HepG2 (cell line): ENCODE results near the gene C19orf33. TPM values are rescaled to one million over a fixed set of nuclear protein-coding genes. Genes with fewer than 3 reads are reported as not detected.
A peak's percentile ranks its signal among the peaks of the same experiment; 100 is the strongest.

Source experiments
- ATAC-seq: fragments of 200-7000 bp; cut with Tn5 transposase; 3 replicates; pipeline ENCODE4 v1.9.1; 2020; ENCODE audit warnings: mild to moderate bottlenecking, moderate library complexity
- BruUV-seq: library from RNA; stranded (reverse); fragments of 400-500 nt; replicated peaks from 2 replicates; lab custom pipeline; 2021; lab: Mats Ljungman, UMichigan
- CTCF ChIA-PET: fragments of 300-600 bp; formaldehyde crosslinking; extraction: SDS; loops from one replicate; lab custom pipeline; 2021; ENCODE audit warnings: low total read pairs, inconsistent platforms, low intra/inter-chr PET ratio; lab: Yijun Ruan, JAX
- POLR2A ChIA-PET: fragments of 350-600 bp; sonication (Branson Sonifier 250); formaldehyde crosslinking; loops from one replicate; lab custom pipeline; 2020; ENCODE audit warnings: antibody characterized with exemption, inconsistent platforms; lab: Yijun Ruan, JAX
- DNase-seq: peaks from one replicate; pipeline ENCODE4 v3.0.0-alpha.2; 2015; ENCODE audit warnings: low spot score
- FAIRE-seq: peaks from 3 replicates; lab custom pipeline; 2011; peaks lifted over from hg19 to GRCh38; lab: Jason Lieb, UNC
- H2AFZ ChIP-seq: one replicate; pipeline ENCODE4 v1.6.1; 2011; ENCODE audit warnings: low read length, inconsistent platforms
- H3K27ac ChIP-seq: fragments of 300-600 bp; 3 replicates; pipeline ENCODE4 v1.8.0; 2011; ENCODE audit warnings: mixed run types, mild to moderate bottlenecking, mixed read lengths, low read length, inconsistent platforms; ENCODE audit not compliant: insufficient read depth; ENCODE audit errors: extremely low read length
- H3K27me3 ChIP-seq, 2 experiments: fragments of 200-600 bp in 1 of 2; 2 replicates in 1 of 2; 3 replicates in 1 of 2; pipeline versions ENCODE4 v1.6.0 to v1.8.0; 2011; ENCODE audit warnings: low read length in 2 of 2, mild to moderate bottlenecking in 2 of 2, moderate library complexity in 2 of 2, inconsistent platforms in 1 of 2; ENCODE audit not compliant: insufficient read depth in 2 of 2, control insufficient read depth in 1 of 2
- H3K36me3 ChIP-seq, 2 experiments: fragments of 200-600 bp in 1 of 2; replicated peaks in 1 of 2; 2 replicates in 1 of 2; 3 replicates in 1 of 2; pipeline versions ENCODE4 v1.5.1 to v1.8.0; 2011; ENCODE audit warnings: low read length in 2 of 2, inconsistent platforms in 1 of 2; ENCODE audit not compliant: insufficient read depth in 2 of 2, control insufficient read depth in 1 of 2
- H3K4me1 ChIP-seq: 2 replicates; pipeline ENCODE4 v1.5.1; 2012; ENCODE audit warnings: low read length, inconsistent platforms; ENCODE audit not compliant: insufficient read depth
- H3K4me2 ChIP-seq: 2 replicates; pipeline ENCODE4 v1.6.0; 2011; ENCODE audit warnings: low read depth, low read length, inconsistent platforms
- H3K4me3 ChIP-seq, 3 experiments: fragments of 200-600 bp in 1 of 3; sonication (generic), shearing (Covaris generic) in 1 of 3; replicated peaks in 1 of 3; 2 replicates each; pipeline ENCODE4 v1.5.1; 2011 to 2016; ENCODE audit warnings: low read length in 3 of 3, inconsistent platforms in 2 of 3, low read depth in 2 of 3, mild to moderate bottlenecking in 2 of 3, control low read depth in 1 of 3, mixed read lengths in 1 of 3; ENCODE audit not compliant: insufficient read depth in 1 of 3
- H3K79me2 ChIP-seq: one replicate; pipeline ENCODE4 v1.6.1; 2011; ENCODE audit warnings: low read length, inconsistent platforms; ENCODE audit not compliant: insufficient read depth
- H3K9ac ChIP-seq: 2 replicates; pipeline ENCODE4 v1.6.0; 2011; ENCODE audit warnings: mild to moderate bottlenecking, low read depth, low read length, inconsistent platforms; ENCODE audit not compliant: insufficient read depth
- H3K9me3 ChIP-seq: 2 replicates; pipeline ENCODE4 v1.5.1; 2012; ENCODE audit warnings: mild to moderate bottlenecking, low read length
- H4K20me1 ChIP-seq: 2 replicates; pipeline ENCODE4 v1.6.0; 2011; ENCODE audit warnings: inconsistent platforms, mild to moderate bottlenecking, low read length, moderate library complexity; ENCODE audit not compliant: insufficient read depth
- HNRNPLL ChIP-seq: fragments of 200-400 bp; formaldehyde crosslinking; IDR thresholded peaks from 2 replicates; pipeline ENCODE4 v1.6.1; 2017; ENCODE audit warnings: mild to moderate bottlenecking, low read depth, low read length; ENCODE audit not compliant: poor library complexity, severe bottlenecking
- KMT2B ChIP-seq: IDR thresholded peaks from 2 replicates; pipeline ENCODE4 v1.6.1; 2016; ENCODE audit warnings: missing genetic modification reagents, missing compliant biosample characterization
- PATZ1 ChIP-seq: sonication (generic); formaldehyde crosslinking; IDR thresholded peaks from 2 replicates; pipeline ENCODE4 v1.4.0; 2020; ENCODE audit warnings: missing genetic modification reagents
- ZNF687 ChIP-seq: sonication (generic); formaldehyde crosslinking; IDR thresholded peaks from 2 replicates; pipeline ENCODE4 v1.5.1; 2020; ENCODE audit warnings: mild to moderate bottlenecking, missing genetic modification reagents, moderate library complexity
- ZNF777 ChIP-seq: sonication (generic); formaldehyde crosslinking; IDR thresholded peaks from 2 replicates; pipeline ENCODE4 v1.4.0; 2020; ENCODE audit warnings: missing genetic modification reagents
- ZNF800 ChIP-seq: sonication (generic); formaldehyde crosslinking; IDR thresholded peaks from 2 replicates; pipeline ENCODE4 v1.4.0; 2020; ENCODE audit warnings: missing genetic modification reagents
- WGBS: methylation state at CpG from one replicate; pipeline ENCODE4 v1.1.6; 2017; ENCODE audit warnings: low lambda C conversion rate; 5-methylcytosine and 5-hydroxymethylcytosine counted together
- in situ Hi-C: cut with HindIII; loops from 2 replicates; pipeline ENCODE4 v1.10.0; 2017; ENCODE audit warnings: low pct_unique_long_range_greater_than_20kb; ENCODE audit not compliant: extremely low pct_ligation_motif_present
- intact Hi-C: fragments of 100-400 bp; cut with micrococcal nuclease; formaldehyde crosslinking; loops from one replicate; pipeline ENCODE4 v1.10.0; 2022; ENCODE audit not compliant: unreplicated experiment
- polyA plus RNA-seq, 8 experiments: library from polyadenylated mRNA; depleted of rRNA in 3 of 8; stranded (reverse) in 7 of 8; unstranded in 1 of 8; fragments of >200 nt; fragmentation: Illumina TruSeq in 4 of 8; extraction: Trizol in 4 of 8; gene quantifications; 2 replicates each; pipeline versions ENCODE4 v1.2.1 to v1.2.3, GENCODE V29; 2011 to 2016; ENCODE audit warnings: low read depth in 4 of 8, missing spikeins in 1 of 8, mixed read lengths in 1 of 8; ENCODE audit not compliant: insufficient read depth in 1 of 8
- total RNA-seq, 5 experiments: library from RNA; depleted of rRNA; stranded (reverse); fragments of >200 nt; fragmentation: Illumina TruSeq; extraction: Trizol; gene quantifications; 2 replicates each; pipeline ENCODE4 v1.2.3, GENCODE V29; 2016; ENCODE audit warnings: low read depth in 1 of 5
- TF ChIP-seq, protein P1 (sequence below): sonication (generic); formaldehyde crosslinking; IDR thresholded peaks from 2 replicates; pipeline ENCODE4 v1.4.0; 2020; ENCODE audit warnings: mild to moderate bottlenecking, missing genetic modification reagents

C19orf33 gene
- total and polyA plus RNA-seq, 2 of the 13 experiments (the other 11 are each of a cell fraction or from before 2014, with no cell fraction given) = 2.5 to 3.3 TPM

- intact Hi-C loops = loop anchor here (5.0 kb wide), 1 partner anchor 67 kb away; no protein-coding TSS in a partner anchor
- no peak for DNase-seq
- 26% methylated on average over 20 of the region's 76 CpGs for WGBS
- H2AFZ ChIP-seq = no peak within 1 kb of the TSS
- peaks cover 23% of the 10 kb centered on the region for H3K4me1 ChIP-seq
- H3K27ac ChIP-seq = no peak within 1 kb of the TSS
- H3K79me2 ChIP-seq = peaks cover 4% of the 10 kb centered on the region
- POLR2A ChIA-PET = no interaction called here
- in situ Hi-C loops = no loop called here
- no peak for FAIRE-seq
- H4K20me1 ChIP-seq = no peaks in the 10 kb centered on the region
- H3K4me2 ChIP-seq = peak within 1 kb of the TSS; percentile 62
- no peaks in the 10 kb centered on the region for H3K36me3 ChIP-seq
- H3K9ac ChIP-seq = no peak within 1 kb of the TSS
- H3K4me3 ChIP-seq = peak within 1 kb of the TSS; percentile 13 to 63 (median 31); a peak in 5 of 6 replicates
- CTCF ChIA-PET = no interaction called here
- TF ChIP-seq, protein P1, sequence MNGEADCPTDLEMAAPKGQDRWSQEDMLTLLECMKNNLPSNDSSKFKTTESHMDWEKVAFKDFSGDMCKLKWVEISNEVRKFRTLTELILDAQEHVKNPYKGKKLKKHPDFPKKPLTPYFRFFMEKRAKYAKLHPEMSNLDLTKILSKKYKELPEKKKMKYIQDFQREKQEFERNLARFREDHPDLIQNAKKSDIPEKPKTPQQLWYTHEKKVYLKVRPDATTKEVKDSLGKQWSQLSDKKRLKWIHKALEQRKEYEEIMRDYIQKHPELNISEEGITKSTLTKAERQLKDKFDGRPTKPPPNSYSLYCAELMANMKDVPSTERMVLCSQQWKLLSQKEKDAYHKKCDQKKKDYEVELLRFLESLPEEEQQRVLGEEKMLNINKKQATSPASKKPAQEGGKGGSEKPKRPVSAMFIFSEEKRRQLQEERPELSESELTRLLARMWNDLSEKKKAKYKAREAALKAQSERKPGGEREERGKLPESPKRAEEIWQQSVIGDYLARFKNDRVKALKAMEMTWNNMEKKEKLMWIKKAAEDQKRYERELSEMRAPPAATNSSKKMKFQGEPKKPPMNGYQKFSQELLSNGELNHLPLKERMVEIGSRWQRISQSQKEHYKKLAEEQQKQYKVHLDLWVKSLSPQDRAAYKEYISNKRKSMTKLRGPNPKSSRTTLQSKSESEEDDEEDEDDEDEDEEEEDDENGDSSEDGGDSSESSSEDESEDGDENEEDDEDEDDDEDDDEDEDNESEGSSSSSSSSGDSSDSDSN (CRISPR knock-in tag) = peak; percentile 35; the same call in 1 of the 2 replicates
- TF ChIP-seq KMT2B (CRISPR knock-in tag) (no peak), ZNF687 (CRISPR knock-in tag) (peak; percentile 52), ZNF777 (CRISPR knock-in tag) (peak; percentile 61; the same call in 1 of the 2 replicates), ZNF800 (CRISPR knock-in tag) (peak; percentile 91), HNRNPLL (peak; percentile 81), PATZ1 (no peak)
- H3K27me3 ChIP-seq = peaks cover 8 to 52% of the 10 kb centered on the region in 2 experiments; a peak in 4 of 5 replicates
- no TSS peak for BruUV-seq
- ATAC-seq = peak; percentile 24
- no peaks in the 10 kb centered on the region for H3K9me3 ChIP-seq
Observed at GRCh38 chr19:38319421-38320258, 15.6 kb downstream of the C19orf33 start, which contains the start of gene KCNK6. KCNK6 (plus strand) TSS chr19:38319845; CDS start chr19:38319951, 106 bp downstream.
